HG03432 (cell line): ENCODE results near the gene CCT7.

Experiments
- ATAC-seq: cut with Tn5 transposase; IDR thresholded peaks from one replicate; pipeline ENCODE4 v1.9.1; 2021; ENCODE audit warnings: mild to moderate bottlenecking, moderate library complexity; ENCODE audit not compliant: unreplicated experiment

The CCT7 gene

GRCh38 chr2:73292316-73292905, 58.3 kb downstream of the CCT7 start:
- no peak for ATAC-seq

DNA sequence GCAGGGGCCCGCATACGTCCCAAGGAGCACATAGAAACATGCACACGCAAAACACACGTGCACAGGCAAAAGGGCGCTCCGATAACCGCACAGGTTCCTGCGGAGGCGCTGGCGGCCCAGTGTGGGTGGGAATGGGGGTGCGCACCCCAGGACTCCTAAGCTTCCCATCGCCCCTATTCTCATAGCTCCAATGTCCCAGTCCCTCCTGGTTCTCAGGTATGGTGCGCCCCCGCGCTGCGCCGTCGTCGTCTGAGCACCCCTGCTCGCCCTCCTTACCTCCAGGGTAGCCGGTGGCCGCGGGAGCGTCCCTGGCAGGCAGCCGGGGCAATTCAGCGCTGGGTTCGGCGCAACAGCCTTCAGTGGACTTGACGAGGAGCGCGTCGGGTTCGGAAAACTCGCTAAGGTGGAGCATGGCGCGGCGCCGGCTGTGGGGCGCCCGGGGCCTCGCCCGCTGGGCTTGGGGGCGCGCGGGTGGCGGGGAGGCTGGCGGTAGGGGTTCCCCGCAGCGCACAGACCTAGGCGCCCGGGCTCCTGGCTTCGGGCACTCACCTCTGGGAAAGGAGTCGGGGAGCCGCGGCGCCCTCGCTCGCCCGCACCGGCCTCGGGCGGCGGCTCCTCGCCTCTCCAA, 58.9 kb downstream of the CCT7 start:
- no peak for ATAC-seq

GRCh38 chr2:73293534-73294171, 59.5 kb downstream of the CCT7 start, which contains the start of gene EGR4:
EGR4 (minus strand) TSS chr2:73293548; CDS start chr2:73293317, 231 bp downstream.
- ATAC-seq = peak; percentile 93

- ATAC-seq = no peak
Measured at GRCh38 chr2:73294239-73294638, 60.1 kb downstream of the CCT7 start.

GRCh38 chr2:73295751-73296400, 61.8 kb downstream of the CCT7 start:
- no peak for ATAC-seq

DNA sequence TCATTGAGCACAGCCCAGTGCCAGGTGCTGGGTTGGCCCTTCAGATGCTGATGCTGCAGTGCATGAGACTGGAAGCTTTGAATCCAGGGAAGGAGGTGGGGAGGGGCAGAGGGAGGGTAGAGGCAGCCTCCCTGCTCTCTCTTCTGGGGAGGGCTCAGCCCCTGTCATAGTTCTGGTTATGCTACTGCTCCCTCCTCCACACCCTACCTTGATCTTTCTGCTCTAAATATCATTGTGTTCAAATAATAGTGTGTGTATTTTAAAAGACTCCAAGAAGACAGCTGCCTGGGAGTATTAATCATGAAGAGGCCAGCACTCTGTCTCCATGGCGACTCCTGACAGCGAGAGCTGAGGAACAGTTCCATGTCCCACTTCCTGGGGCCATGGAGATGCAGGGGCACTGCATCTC, 63.0 kb downstream of the CCT7 start:
- ATAC-seq = no peak

DNA sequence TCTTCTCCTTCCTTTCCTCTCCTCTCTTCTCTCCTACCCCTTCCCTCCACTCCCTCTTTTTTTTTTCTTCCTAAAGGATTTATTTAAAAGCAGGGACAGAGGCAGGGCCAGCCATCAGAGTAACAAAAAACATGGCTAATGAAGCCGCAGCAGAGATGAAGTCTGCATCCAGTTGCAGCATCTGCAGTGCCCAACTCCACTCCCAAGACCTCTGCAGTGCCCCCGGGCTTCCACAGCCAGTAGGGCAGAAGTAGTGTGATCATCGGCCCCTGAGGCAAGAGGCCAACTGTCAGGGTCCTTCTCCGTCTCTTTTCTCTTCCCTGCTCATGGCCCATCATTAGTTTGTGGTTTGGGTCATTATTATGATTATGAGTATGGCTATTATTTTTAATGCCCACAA, 63.5 kb downstream of the CCT7 start:
- ATAC-seq = no peak

- no peak for ATAC-seq
Measured at GRCh38 chr2:73300926-73301325, 66.8 kb downstream of the CCT7 start.

- no peak for ATAC-seq
Measured at GRCh38 chr2:73301636-73302035, 67.5 kb downstream of the CCT7 start.
